ENCODE measurements around the gene CDH15. TPM values are rescaled to one million over a fixed set of nuclear protein-coding genes. Genes with fewer than 3 reads are reported as not detected.
A peak's percentile ranks its signal among the peaks of the same experiment; 100 is the strongest.
"Not testable (repeated sequence)": the region's sequence is repeated elsewhere in the genome, so short reads cannot be mapped to it uniquely, and the experiment has no call there.

CDH15 gene
- total RNA-seq, 2 experiments from 2014 or later: not detected

DNA sequence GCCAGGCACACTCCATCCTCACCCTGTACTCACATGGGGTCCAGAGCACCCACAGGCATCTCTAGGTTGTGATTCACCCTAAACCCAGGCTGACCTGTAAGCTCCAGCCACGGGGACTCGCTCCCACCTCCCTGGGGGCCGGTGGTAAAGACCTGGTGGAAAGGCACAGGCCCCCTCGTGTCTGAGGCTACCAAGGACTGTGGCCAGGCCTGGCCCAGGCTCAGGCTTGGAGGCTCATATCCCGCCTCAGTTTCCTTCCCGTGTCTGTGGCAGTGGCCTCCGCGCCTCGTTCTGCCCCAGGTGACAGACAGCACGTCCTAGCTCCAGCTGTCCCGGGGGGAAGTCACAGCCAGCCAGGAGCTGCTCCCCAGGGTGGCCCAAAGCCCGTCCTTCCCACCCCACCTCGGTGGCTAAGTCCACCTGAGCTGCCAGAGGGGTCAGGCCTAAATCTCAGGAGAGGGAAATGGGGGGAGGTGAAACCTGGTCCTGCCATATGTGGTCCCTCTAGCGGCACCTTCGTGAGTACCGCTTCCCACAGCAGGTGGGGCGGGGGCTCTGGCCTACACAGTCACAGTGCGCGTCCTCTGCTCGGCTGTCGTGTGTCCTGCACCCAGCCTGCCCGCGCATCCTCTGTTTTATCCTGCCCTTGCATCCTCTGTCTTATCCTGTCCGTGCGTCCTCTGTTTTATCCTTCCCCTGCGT lies 12.6 kb downstream of the CDH15 start:
- Mint-ChIP-seq H3K27me3 (no peaks in the 10 kb centered on the region), H3K27ac (peak overlapping the region; percentile 46), H3K9me3 (no peaks in the 10 kb centered on the region), H3K36me3 (ENCODE audit: low read depth) (no peaks in the 10 kb centered on the region), H3K4me3 (no peak overlapping the region), H3K4me1 (ENCODE audit: low read depth) (no peaks in the 10 kb centered on the region)
- intact Hi-C loops (cut with DNase I, micrococcal nuclease): no loop called here
- peaks cover 0 to 17% of the 10 kb centered on the region in 2 experiments for H3K9me3 ChIP-seq (ENCODE audit: control insufficient read depth in 1 of 2, insufficient read depth in 1 of 2, low read length in 2 of 2)
- DNase-seq (peak in 2 of 14 experiments; percentile 5 to 21), ATAC-seq (ENCODE audit: poor library complexity) (no peak)
- ChIA-PET POLR2A (interaction anchor here (0.7 kb wide), 1 partner anchor 327 kb away, joined by 3 read pairs; no protein-coding TSS in a partner anchor), CTCF (no interaction called here)
- no peak overlapping the region for H3K4me3 ChIP-seq (ENCODE audit: low read length)
- no peaks in the 10 kb centered on the region for H3K36me3 ChIP-seq (ENCODE audit: insufficient read depth, low read length)
- peaks cover 7% of the 10 kb centered on the region for H3K4me1 ChIP-seq (ENCODE audit: insufficient read depth, low read length)
- H3K27ac ChIP-seq (ENCODE audit: low read depth in 1 of 2, low read length in 2 of 2): no peak overlapping the region
- no peaks in the 10 kb centered on the region for H3K27me3 ChIP-seq (ENCODE audit: control insufficient read depth in 1 of 2, insufficient read depth in 2 of 2, low read length in 2 of 2)
- TF ChIP-seq, protein P1, sequence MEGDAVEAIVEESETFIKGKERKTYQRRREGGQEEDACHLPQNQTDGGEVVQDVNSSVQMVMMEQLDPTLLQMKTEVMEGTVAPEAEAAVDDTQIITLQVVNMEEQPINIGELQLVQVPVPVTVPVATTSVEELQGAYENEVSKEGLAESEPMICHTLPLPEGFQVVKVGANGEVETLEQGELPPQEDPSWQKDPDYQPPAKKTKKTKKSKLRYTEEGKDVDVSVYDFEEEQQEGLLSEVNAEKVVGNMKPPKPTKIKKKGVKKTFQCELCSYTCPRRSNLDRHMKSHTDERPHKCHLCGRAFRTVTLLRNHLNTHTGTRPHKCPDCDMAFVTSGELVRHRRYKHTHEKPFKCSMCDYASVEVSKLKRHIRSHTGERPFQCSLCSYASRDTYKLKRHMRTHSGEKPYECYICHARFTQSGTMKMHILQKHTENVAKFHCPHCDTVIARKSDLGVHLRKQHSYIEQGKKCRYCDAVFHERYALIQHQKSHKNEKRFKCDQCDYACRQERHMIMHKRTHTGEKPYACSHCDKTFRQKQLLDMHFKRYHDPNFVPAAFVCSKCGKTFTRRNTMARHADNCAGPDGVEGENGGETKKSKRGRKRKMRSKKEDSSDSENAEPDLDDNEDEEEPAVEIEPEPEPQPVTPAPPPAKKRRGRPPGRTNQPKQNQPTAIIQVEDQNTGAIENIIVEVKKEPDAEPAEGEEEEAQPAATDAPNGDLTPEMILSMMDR (IDR thresholded peaks at IDR 0.05): no peak

DNA sequence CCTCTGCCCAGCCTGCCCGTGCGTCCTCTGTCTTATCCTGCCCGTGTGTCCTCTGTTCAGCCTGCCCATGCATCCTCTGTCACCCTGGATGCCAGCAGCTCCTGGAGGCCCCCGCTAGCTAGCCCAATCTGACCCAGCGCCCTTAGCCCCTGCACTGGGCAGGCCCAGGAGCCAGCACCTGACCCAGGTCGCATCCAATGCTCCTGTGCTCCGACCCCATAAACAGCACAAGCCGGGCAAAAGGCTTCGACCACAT lies 13.1 kb downstream of the CDH15 start:
- ATAC-seq (ENCODE audit: poor library complexity) (no peak), DNase-seq (no peak)
- Mint-ChIP-seq H3K36me3 (ENCODE audit: low read depth) (no peaks in the 10 kb centered on the region), H3K27me3 (no peaks in the 10 kb centered on the region), H3K4me3 (no peak overlapping the region), H3K9me3 (no peaks in the 10 kb centered on the region), H3K27ac (peak overlapping the region; percentile 46), H3K4me1 (ENCODE audit: low read depth) (no peaks in the 10 kb centered on the region)
- ChIA-PET CTCF (no interaction called here), POLR2A (interaction anchor here (0.7 kb wide), 1 partner anchor 327 kb away, joined by 3 read pairs; no protein-coding TSS in a partner anchor)
- Histone ChIP-seq H3K27ac (ENCODE audit: low read depth in 1 of 2, low read length in 2 of 2) (no peak overlapping the region), H3K9me3 (ENCODE audit: control insufficient read depth in 1 of 2, insufficient read depth in 1 of 2, low read length in 2 of 2) (peaks cover 0 to 17% of the 10 kb centered on the region in 2 experiments), H3K4me1 (ENCODE audit: insufficient read depth, low read length) (peaks cover 7% of the 10 kb centered on the region), H3K4me3 (ENCODE audit: low read length) (no peak overlapping the region), H3K27me3 (ENCODE audit: control insufficient read depth in 1 of 2, insufficient read depth in 2 of 2, low read length in 2 of 2) (no peaks in the 10 kb centered on the region), H3K36me3 (ENCODE audit: insufficient read depth, low read length) (no peaks in the 10 kb centered on the region)
- intact Hi-C loops (cut with DNase I, micrococcal nuclease): no loop called here
- TF ChIP-seq, protein P1 (IDR thresholded peaks at IDR 0.05): no peak

DNA sequence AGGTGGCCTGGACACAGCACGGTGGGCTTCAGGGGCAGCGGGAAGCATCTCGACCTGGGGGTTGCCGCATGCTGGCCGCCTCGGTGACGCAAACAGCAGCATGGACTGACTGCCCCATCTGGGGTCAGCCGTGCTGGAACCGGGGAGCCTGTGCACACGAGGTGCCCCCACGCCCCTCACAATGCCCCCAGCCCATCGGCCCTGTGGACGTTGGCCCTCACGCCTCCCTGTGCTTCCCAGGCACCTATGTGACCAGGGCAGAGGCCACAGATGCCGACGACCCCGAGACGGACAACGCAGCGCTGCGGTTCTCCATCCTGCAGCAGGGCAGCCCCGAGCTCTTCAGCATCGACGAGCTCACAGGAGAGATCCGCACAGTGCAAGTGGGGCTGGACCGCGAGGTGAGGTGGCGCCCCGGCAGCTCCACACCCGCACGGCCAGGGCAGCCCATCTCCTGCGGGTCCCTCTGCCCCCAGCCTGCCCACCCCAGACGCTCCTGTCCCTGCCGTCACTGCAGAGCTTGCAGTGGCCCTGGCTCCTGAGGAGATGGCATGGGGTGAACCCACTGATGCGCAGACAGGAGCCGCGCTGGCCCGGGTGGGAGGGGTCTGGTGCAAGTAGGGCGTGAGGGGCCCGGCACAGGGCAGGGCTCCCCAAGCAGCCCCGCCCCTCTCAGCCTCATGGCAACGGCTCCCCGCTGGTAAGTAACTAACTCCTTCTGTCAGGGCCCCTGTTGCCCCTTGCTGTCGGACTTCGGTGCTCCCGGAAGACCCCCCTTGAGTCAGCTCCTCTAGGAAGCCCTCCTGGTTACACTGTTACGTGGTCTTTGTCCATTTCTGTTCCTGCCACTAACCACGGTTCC lies 13.6 kb downstream of the CDH15 start:
- Histone ChIP-seq H3K9me3 (ENCODE audit: control insufficient read depth in 1 of 2, insufficient read depth in 1 of 2, low read length in 2 of 2) (peaks cover 0 to 17% of the 10 kb centered on the region in 2 experiments), H3K36me3 (ENCODE audit: insufficient read depth, low read length) (no peaks in the 10 kb centered on the region), H3K27ac (ENCODE audit: low read depth in 1 of 2, low read length in 2 of 2) (no peak overlapping the region), H3K4me1 (ENCODE audit: insufficient read depth, low read length) (peaks cover 7% of the 10 kb centered on the region), H3K4me3 (ENCODE audit: low read length) (no peak overlapping the region), H3K27me3 (ENCODE audit: control insufficient read depth in 1 of 2, insufficient read depth in 2 of 2, low read length in 2 of 2) (no peaks in the 10 kb centered on the region)
- Mint-ChIP-seq H3K27ac (peak overlapping the region; percentile 53), H3K27me3 (no peaks in the 10 kb centered on the region), H3K36me3 (ENCODE audit: low read depth) (no peaks in the 10 kb centered on the region), H3K9me3 (no peaks in the 10 kb centered on the region), H3K4me3 (no peak overlapping the region), H3K4me1 (ENCODE audit: low read depth) (no peaks in the 10 kb centered on the region)
- DNase-seq (peak in 3 of 14 experiments; percentile 50 to 58 (median 52)), ATAC-seq (ENCODE audit: poor library complexity) (peak; percentile 64)
- intact Hi-C loops (cut with DNase I, micrococcal nuclease): no loop called here
- CTCF ChIA-PET: no interaction called here
- TF ChIP-seq, protein P1 (IDR thresholded peaks at IDR 0.05): no peak
- POLR2A ChIA-PET: no interaction called here

DNA sequence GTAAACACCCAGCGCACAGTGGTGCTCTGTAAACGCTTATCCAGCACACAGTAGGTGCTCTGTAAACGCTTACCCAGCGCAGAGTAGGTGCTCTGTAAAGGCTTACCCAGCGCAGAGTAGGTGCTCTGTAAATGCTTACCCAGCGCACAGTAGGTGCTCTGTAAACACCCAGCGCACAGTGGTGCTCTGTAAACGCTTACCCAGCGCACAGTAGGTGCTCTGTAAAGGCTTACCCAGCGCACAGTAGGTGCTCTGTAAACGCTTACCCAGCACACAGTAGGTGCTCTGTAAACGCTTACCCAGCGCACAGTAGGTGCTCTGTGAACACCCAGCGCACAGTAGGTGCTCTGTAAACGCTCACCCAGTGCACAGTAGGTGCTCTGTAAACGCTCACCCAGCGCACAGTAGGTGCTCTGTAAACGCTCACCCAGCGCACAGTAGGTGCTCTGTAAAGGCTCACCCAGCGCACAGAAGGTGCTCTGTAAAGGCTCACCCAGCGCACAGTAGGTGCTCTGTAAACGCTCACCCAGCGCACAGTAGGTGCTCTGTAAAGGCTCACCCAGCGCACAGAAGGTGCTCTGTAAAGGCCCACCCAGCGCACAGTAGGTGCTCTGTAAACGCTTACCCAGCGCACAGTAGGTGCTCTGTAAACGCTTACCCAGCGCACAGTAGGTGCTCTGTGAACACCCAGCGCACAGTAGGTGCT lies 14.5 kb downstream of the CDH15 start:
- peak overlapping the region; percentile 53 for H3K27ac Mint-ChIP-seq
- H3K4me3 ChIP-seq (ENCODE audit: low read length); H3K9me3 Mint-ChIP-seq; H3K27ac ChIP-seq (ENCODE audit: low read depth in 1 of 2, low read length in 2 of 2); H3K36me3 ChIP-seq (ENCODE audit: insufficient read depth, low read length); intact Hi-C loops (cut with DNase I, micrococcal nuclease); H3K36me3 Mint-ChIP-seq (ENCODE audit: low read depth); DNase-seq; H3K4me1 Mint-ChIP-seq (ENCODE audit: low read depth); POLR2A ChIA-PET; H3K27me3 ChIP-seq (ENCODE audit: control insufficient read depth in 1 of 2, insufficient read depth in 2 of 2, low read length in 2 of 2); CTCF ChIA-PET; ATAC-seq (ENCODE audit: poor library complexity); H3K4me3 Mint-ChIP-seq; H3K27me3 Mint-ChIP-seq; H3K4me1 ChIP-seq (ENCODE audit: insufficient read depth, low read length): not testable (repeated sequence)
- peaks cover 0 to 17% of the 10 kb centered on the region in 2 experiments for H3K9me3 ChIP-seq (ENCODE audit: control insufficient read depth in 1 of 2, insufficient read depth in 1 of 2, low read length in 2 of 2)
